GM18868 (cell line): Measurements from ENCODE around the gene UBE2F.

Source experiments
- ATAC-seq: cut with Tn5 transposase; IDR thresholded peaks from one replicate; pipeline ENCODE4 v1.9.1; 2021; ENCODE audit warnings: mild to moderate bottlenecking, moderate library complexity; ENCODE audit not compliant: unreplicated experiment

The UBE2F gene

DNA sequence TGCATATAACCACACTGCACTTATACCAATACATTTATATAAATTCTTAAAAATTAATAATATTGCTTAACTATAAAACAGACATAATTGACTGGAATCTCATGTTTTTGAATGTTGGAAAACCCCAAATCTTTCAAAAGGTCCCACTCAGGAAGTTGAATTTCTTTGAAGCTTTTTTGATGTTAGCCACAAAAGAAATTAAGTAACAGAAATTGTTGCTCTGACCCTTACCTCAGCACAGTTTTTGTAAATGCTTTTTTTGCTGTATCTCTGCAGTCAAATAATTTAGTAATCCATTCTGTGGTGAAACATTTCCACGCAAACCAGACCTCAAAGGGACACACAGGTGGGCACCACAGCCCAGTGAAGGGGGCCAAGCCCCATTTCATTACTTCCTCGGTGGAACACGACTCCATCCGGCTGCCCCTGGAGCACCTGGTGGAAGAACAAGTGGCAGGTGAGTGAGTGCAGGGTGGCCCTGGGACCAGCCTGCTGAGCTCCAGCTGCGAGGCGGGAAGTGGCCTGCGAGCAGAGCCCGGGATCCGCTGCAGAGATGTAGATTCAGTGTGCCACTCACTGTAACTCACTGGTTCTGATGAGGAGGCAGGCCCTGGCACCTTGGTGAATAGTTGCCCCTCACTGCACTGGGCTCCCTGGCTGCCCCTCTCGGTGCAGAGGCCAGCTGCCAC is 102.4 kb downstream of the UBE2F start:
- no peak for ATAC-seq

- ATAC-seq, result no peak
Observed at GRCh38 chr2:238069877-238070276, 103.1 kb downstream of the UBE2F start.

GRCh38 chr2:238075397-238075796 is 108.6 kb downstream of the UBE2F start:
- ATAC-seq, result no peak

DNA sequence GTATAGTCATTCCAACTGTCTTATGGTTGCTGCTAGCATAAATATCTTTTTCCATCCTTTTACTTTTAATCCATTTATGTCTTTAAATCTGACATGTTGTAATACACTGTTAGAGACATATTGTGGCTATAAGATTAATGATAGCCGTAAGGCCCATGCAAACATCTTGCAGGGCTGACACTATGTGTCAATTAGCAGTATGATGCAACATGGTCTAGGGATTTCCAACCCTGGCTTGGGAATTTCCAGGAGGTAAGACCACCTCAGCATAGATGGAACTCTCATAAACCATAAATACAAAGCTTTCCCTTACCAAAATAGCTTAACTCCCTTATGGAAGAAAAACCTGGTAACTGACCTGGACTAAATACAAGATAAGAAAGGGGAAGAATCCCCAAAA is 110.5 kb downstream of the UBE2F start:
- ATAC-seq, result no peak

- no peak for ATAC-seq
Observed at GRCh38 chr2:238079874-238080327, 113.1 kb downstream of the UBE2F start.

- no peak for ATAC-seq
Observed at GRCh38 chr2:238080518-238080917, 113.7 kb downstream of the UBE2F start.

GRCh38 chr2:238081150-238081549 is 114.3 kb downstream of the UBE2F start:
- ATAC-seq, result no peak

DNA sequence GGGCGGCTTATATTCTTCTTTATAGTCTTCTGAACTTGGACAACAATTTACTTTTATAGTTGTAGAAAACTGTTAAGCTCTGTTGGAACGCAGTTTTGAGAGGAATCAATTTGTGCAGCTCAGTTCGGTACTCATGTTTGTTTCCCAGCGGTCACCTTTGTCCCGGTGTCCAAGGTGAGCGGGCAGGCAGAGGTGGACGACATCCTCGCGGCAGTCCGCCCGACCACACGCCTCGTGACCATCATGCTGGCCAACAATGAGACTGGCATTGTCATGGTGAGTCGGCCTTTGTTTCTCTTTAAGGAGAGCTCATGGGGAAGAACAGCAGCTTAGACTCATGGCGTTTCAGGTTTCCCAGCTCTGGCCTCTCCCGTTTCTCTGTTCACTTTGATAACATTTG is 114.7 kb downstream of the UBE2F start:
- no peak for ATAC-seq

GRCh38 chr2:238082151-238082550 is 115.3 kb downstream of the UBE2F start:
- no peak for ATAC-seq

DNA sequence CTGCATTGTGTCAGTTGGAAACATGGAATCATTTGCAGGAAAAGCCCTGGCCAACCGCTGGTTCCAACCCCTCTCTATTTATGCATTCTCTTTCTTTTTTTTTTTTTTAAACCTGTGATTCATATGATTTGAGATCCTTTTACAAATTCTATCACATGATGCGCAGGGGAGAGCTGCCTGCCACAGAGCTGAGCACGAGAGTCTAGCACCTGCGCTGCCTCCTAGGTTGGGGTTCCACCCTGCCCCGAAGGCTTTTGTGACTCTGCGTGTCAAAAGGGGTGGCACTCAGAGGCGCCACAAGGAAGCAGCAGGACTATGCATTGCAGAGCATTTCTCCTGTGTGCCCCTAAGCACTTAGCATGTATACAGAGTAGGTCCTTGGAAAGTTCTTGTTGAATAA is 116.0 kb downstream of the UBE2F start:
- ATAC-seq, result no peak

- no peak for ATAC-seq
Observed at GRCh38 chr2:238083919-238084318, 117.1 kb downstream of the UBE2F start.

DNA sequence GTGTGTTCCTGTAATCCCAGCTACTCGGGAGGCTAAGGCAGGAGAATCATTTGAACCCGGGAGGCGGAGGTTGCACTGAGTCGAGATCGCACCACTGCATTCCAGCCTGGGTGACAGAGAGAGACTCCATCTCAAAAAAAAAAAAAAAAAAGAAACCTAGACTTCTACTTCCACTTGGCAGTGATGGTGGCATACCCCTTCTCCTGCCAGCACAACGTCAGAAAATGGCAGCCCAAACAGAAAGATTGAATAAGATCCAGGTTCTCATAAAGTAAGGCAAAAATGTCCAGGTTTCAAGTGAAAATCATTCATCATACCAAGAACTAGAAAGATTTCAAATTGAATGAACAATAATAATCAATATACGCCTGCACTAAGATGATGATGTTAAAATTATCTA is 117.9 kb downstream of the UBE2F start:
- no peak for ATAC-seq

GRCh38 chr2:238085899-238086298 is 119.1 kb downstream of the UBE2F start:
- ATAC-seq, result no peak

GRCh38 chr2:238087211-238087610 is 120.4 kb downstream of the UBE2F start:
- no peak for ATAC-seq

GRCh38 chr2:238090887-238091286 is 124.1 kb downstream of the UBE2F start:
- ATAC-seq, result no peak

DNA sequence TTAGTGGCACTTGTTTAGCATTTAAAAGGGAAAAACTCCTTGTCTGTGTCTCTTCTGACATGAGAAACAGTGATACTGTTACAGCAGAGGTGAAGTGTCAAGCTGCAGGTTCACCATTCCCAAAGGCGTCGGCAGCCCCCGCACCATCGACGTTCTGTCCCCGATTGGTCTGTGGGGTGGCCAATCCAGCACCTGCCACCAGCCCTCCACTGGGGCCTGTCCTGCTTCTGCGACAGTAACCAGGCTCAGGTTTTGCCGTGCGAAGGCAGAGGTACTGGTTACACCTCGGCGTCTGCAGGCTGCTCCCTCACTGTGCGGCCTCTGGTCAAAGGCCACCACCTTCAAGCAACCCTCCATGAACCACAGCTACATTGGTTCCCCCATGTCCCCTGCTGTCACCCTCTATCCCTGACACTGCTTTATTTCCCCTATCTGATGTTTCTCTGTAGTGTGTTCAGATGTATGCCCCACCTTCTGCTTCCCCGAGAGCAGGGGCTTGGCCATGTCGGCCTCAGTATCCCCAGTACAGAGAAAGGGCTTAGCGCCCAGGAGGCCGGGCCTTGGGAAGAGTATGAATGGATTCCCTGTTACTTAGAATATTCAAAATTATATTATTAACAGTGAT is 124.7 kb downstream of the UBE2F start:
- no peak for ATAC-seq
